H9 (cell line): Measurements from ENCODE around the gene XXYLT1. TPM values are rescaled to one million over a fixed set of nuclear protein-coding genes. Genes with fewer than 3 reads are reported as not detected.

ENCODE experiments used
- DNase-seq: peaks from one replicate; pipeline ENCODE4 v3.0.0-alpha.2; 2017
- H2AFZ ChIP-seq: one replicate; pipeline ENCODE4 v1.6.1; 2013; ENCODE audit warnings: mild to moderate bottlenecking, low read length, control low read depth, moderate library complexity
- H2AK5ac ChIP-seq: 2 replicates; pipeline ENCODE4 v1.6.1; 2013; ENCODE audit warnings: low read length, control low read depth, mixed read lengths; ENCODE audit not compliant: insufficient read length
- H2BK120ac ChIP-seq: one replicate; pipeline ENCODE4 v1.6.1; 2013; ENCODE audit warnings: low read depth, mild to moderate bottlenecking, low read length, control low read depth, inconsistent platforms; ENCODE audit not compliant: poor library complexity, severe bottlenecking
- H2BK12ac ChIP-seq: 2 replicates; pipeline ENCODE4 v1.6.1; 2013; ENCODE audit warnings: low read length, control low read depth, mixed read lengths, low read depth; ENCODE audit not compliant: insufficient read length
- H2BK15ac ChIP-seq: 2 replicates; pipeline ENCODE4 v1.6.1; 2013; ENCODE audit warnings: low read depth, low read length, control low read depth
- H2BK20ac ChIP-seq: one replicate; pipeline ENCODE4 v1.6.1; 2013; ENCODE audit warnings: low read depth, mild to moderate bottlenecking, low read length, control low read depth, inconsistent platforms; ENCODE audit not compliant: poor library complexity, severe bottlenecking
- H2BK5ac ChIP-seq: 2 replicates; pipeline ENCODE4 v1.6.1; 2013; ENCODE audit warnings: low read length, control low read depth, mixed read lengths; ENCODE audit not compliant: insufficient read length
- H3K14ac ChIP-seq: 2 replicates; pipeline ENCODE4 v1.6.1; 2013; ENCODE audit warnings: low read length, control low read depth; ENCODE audit not compliant: insufficient read depth
- H3K18ac ChIP-seq: 2 replicates; pipeline ENCODE4 v1.6.1; 2013; ENCODE audit warnings: low read depth, mild to moderate bottlenecking, mixed read lengths, low read length, control low read depth; ENCODE audit not compliant: insufficient read length
- H3K23ac ChIP-seq: 2 replicates; pipeline ENCODE4 v1.6.1; 2013; ENCODE audit warnings: low read length, control low read depth, mixed read lengths, low read depth; ENCODE audit not compliant: insufficient read length
- H3K23me2 ChIP-seq: 2 replicates; pipeline ENCODE4 v1.6.1; 2013; ENCODE audit warnings: low read depth, mild to moderate bottlenecking, mixed read lengths, low read length, control low read depth; ENCODE audit not compliant: insufficient read length, poor library complexity, severe bottlenecking
- H3K27ac ChIP-seq: 2 replicates; pipeline ENCODE4 v1.5.1; 2013; ENCODE audit warnings: low read length, control low read depth, mixed read lengths, low read depth; ENCODE audit not compliant: insufficient read length
- H3K27me3 ChIP-seq: 2 replicates; pipeline ENCODE4 v1.6.1; 2013; ENCODE audit warnings: low read length, control low read depth, inconsistent platforms; ENCODE audit not compliant: insufficient read depth
- H3K4ac ChIP-seq: 2 replicates; pipeline ENCODE4 v1.6.1; 2013; ENCODE audit warnings: low read depth, mild to moderate bottlenecking, control low read depth, inconsistent platforms, low read length, moderate library complexity
- H3K4me1 ChIP-seq: 2 replicates; pipeline ENCODE4 v1.6.1; 2013; ENCODE audit warnings: low read length, control low read depth, inconsistent platforms; ENCODE audit not compliant: insufficient read depth
- H3K4me2 ChIP-seq: 2 replicates; pipeline ENCODE4 v1.6.1; 2013; ENCODE audit warnings: low read length, control low read depth, mixed read lengths; ENCODE audit not compliant: insufficient read length, insufficient read depth
- H3K56ac ChIP-seq: 2 replicates; pipeline ENCODE4 v1.6.1; 2013; ENCODE audit warnings: low read depth, mild to moderate bottlenecking, mixed read lengths, low read length, control low read depth; ENCODE audit not compliant: insufficient read length
- H3K79me1 ChIP-seq: 2 replicates; pipeline ENCODE4 v1.6.1; 2013; ENCODE audit warnings: low read depth, mild to moderate bottlenecking, moderate library complexity, low read length, control low read depth, inconsistent platforms; ENCODE audit not compliant: insufficient read depth, poor library complexity, severe bottlenecking
- H3K79me2 ChIP-seq: 2 replicates; pipeline ENCODE4 v1.6.1; 2013; ENCODE audit warnings: low read length, control low read depth, inconsistent platforms; ENCODE audit not compliant: insufficient read depth
- H3K9ac ChIP-seq: 2 replicates; pipeline ENCODE4 v1.6.1; 2013; ENCODE audit warnings: low read length, control low read depth, mixed read lengths; ENCODE audit not compliant: insufficient read length; ENCODE audit errors: extremely low read depth
- H3K9me3 ChIP-seq: one replicate; pipeline ENCODE4 v1.6.1; 2013; ENCODE audit warnings: low read depth, low read length, inconsistent platforms; ENCODE audit not compliant: control insufficient read depth
- H3T11ph ChIP-seq: one replicate; pipeline ENCODE4 v1.6.1; 2013; ENCODE audit warnings: mild to moderate bottlenecking, low read length, control low read depth, inconsistent platforms
- H4K20me1 ChIP-seq: one replicate; pipeline ENCODE4 v1.6.1; 2013; ENCODE audit not compliant: control insufficient read depth, insufficient read length, insufficient read depth
- H4K5ac ChIP-seq: 2 replicates; pipeline ENCODE4 v1.6.1; 2013; ENCODE audit warnings: low read depth, mild to moderate bottlenecking, mixed read lengths, low read length, control low read depth; ENCODE audit not compliant: insufficient read length
- H4K8ac ChIP-seq: replicated peaks from 2 replicates; pipeline ENCODE4 v1.6.1; 2013; ENCODE audit warnings: low read length, control low read depth, mixed read lengths, low read depth; ENCODE audit not compliant: insufficient read length
- H4K91ac ChIP-seq: 2 replicates; pipeline ENCODE4 v1.6.1; 2013; ENCODE audit warnings: low read depth, mild to moderate bottlenecking, moderate library complexity, mixed read lengths, low read length, control low read depth; ENCODE audit not compliant: insufficient read length
- H3K27ac Mint-ChIP-seq, 3 experiments: 2 replicates in 2 of 3; 3 replicates in 1 of 3; pipeline ENCODE4 v1.8.0; 2020 to 2021; ENCODE audit warnings: mixed read lengths in 3 of 3, mild to moderate bottlenecking in 1 of 3, moderate library complexity in 1 of 3
- H3K27me3 Mint-ChIP-seq: 2 replicates; pipeline ENCODE4 v1.8.0; 2021; ENCODE audit warnings: low read depth, mild to moderate bottlenecking, moderate library complexity, mixed read lengths
- H3K36me3 Mint-ChIP-seq, 3 experiments: 2 replicates in 2 of 3; 3 replicates in 1 of 3; pipeline ENCODE4 v1.8.0; 2020 to 2021; ENCODE audit warnings: low read depth in 3 of 3, mixed read lengths in 3 of 3; ENCODE audit not compliant: insufficient read depth in 1 of 3
- H3K4me1 Mint-ChIP-seq, 2 experiments: 2 replicates each; pipeline ENCODE4 v1.8.0; 2020; ENCODE audit warnings: mixed read lengths in 2 of 2
- H3K4me3 Mint-ChIP-seq, 2 experiments: 2 replicates in 1 of 2; 3 replicates in 1 of 2; pipeline ENCODE4 v1.8.0; 2020 to 2021; ENCODE audit warnings: mild to moderate bottlenecking in 2 of 2, mixed read lengths in 2 of 2, moderate library complexity in 1 of 2
- H3K9me3 Mint-ChIP-seq, 2 experiments: 2 replicates in 1 of 2; 3 replicates in 1 of 2; pipeline ENCODE4 v1.8.0; 2020; ENCODE audit warnings: mild to moderate bottlenecking in 2 of 2, mixed read lengths in 2 of 2, moderate library complexity in 1 of 2
- CTCF ChIP-seq: fragments of 200-600 bp; sonication (generic); conservative IDR thresholded peaks from 3 replicates; pipeline ENCODE4 v1.8.0; 2021; ENCODE audit warnings: antibody characterized with exemption, mild to moderate bottlenecking
- WGBS: extraction: QIAGEN DNeasy Blood & Tissue Kit; methylation state at CpG from one replicate; pipeline ENCODE4 v1.1.7; 2013; ENCODE audit warnings: missing lambda C conversion rate, low lambda C conversion rate, mixed read lengths; ENCODE audit not compliant: insufficient read length; ENCODE audit errors: extremely low coverage; 5-methylcytosine and 5-hydroxymethylcytosine counted together
- total RNA-seq: library from RNA; stranded (reverse); gene quantifications from 2 replicates; pipeline ENCODE4 v1.2.1, GENCODE V29; 2021

Gene XXYLT1
- total RNA-seq, 1 experiment from 2014 or later, result 22.7 TPM

GRCh38 chr3:195284842-195285241, 13.9 kb upstream of the XXYLT1 start:
- Histone ChIP-seq H2AFZ (no peak overlapping the region), H2BK120ac (no peak overlapping the region), H4K91ac (no peak overlapping the region), H3K9me3 (no peaks in the 10 kb centered on the region), H2BK5ac (no peak overlapping the region), H3K56ac (no peak overlapping the region), H3K18ac (no peak overlapping the region), H4K5ac (no peak overlapping the region), H3K4me2 (no peak overlapping the region), H3K27ac (no peak overlapping the region), H3K79me1 (no peaks in the 10 kb centered on the region), H3K79me2 (no peaks in the 10 kb centered on the region), H3K9ac (no peak overlapping the region), H3K23me2 (no peaks in the 10 kb centered on the region), H3K4me1 (no peaks in the 10 kb centered on the region), H3K23ac (no peak overlapping the region), H3K14ac (no peak overlapping the region), H2BK20ac (no peak overlapping the region), H3K27me3 (no peaks in the 10 kb centered on the region), H2AK5ac (no peak overlapping the region), H2BK12ac (no peak overlapping the region), H3K4ac (no peak overlapping the region), H4K8ac (no peak overlapping the region), H4K20me1 (no peaks in the 10 kb centered on the region), H2BK15ac (no peak overlapping the region), H3T11ph (no peak overlapping the region)
- Mint-ChIP-seq H3K27ac (no peak overlapping the region), H3K27me3 (no peaks in the 10 kb centered on the region), H3K9me3 (no peaks in the 10 kb centered on the region), H3K36me3 (peaks cover 0 to 19% (median 13%) of the 10 kb centered on the region in 3 experiments; a peak in 5 of 7 replicates), H3K4me3 (no peak overlapping the region), H3K4me1 (no peaks in the 10 kb centered on the region)
- DNase-seq, result no peak
- TF ChIP-seq CTCF, result no peak
- no CpG with 5 or more reads among the region's 3 CpGs for WGBS
